ENCODE results near the gene TNRC6B.

Gene TNRC6B

GRCh38 chr22:40177738-40178416 lies at the start of gene TNRC6B:
Gene TNRC6B, plus strand, starts transcription at chr22:40177925. Its CDS starts 211 bp downstream, at chr22:40178136.
- peak within 1 kb of the TSS; percentile 99 for H3K4me3 ChIP-seq (ENCODE audit: low read depth, low read length)
- TF ChIP-seq POLR2A (IDR thresholded peaks at IDR 0.05; ENCODE audit: extremely low read depth, insufficient read length) (peak; percentile 79), MAX (IDR thresholded peaks at IDR 0.05; ENCODE audit: low read depth, low read length) (peak; percentile 63), CTCF (IDR thresholded peaks at IDR 0.05; ENCODE audit: low read depth, low read length) (no peak)
- peak; percentile 96 for DNase-seq (ENCODE audit: low read depth)

- TF ChIP-seq POLR2A (IDR thresholded peaks at IDR 0.05; ENCODE audit: extremely low read depth, insufficient read length): no peak
- peak; percentile 7 for DNase-seq (ENCODE audit: low read depth)
- H3K4me3 ChIP-seq (ENCODE audit: low read depth, low read length): no peak overlapping the region
Measured at GRCh38 chr22:40128989-40129388, 48.7 kb upstream of the TNRC6B start.

GRCh38 chr22:40137132-40137531 lies 40.6 kb upstream of the TNRC6B start:
- TF ChIP-seq MAX (IDR thresholded peaks at IDR 0.05; ENCODE audit: low read depth, low read length) (no peak), POLR2A (IDR thresholded peaks at IDR 0.05; ENCODE audit: extremely low read depth, insufficient read length) (no peak), CTCF (IDR thresholded peaks at IDR 0.05; ENCODE audit: low read depth, low read length) (no peak), MYC (IDR thresholded peaks at IDR 0.05; ENCODE audit: low read depth, low read length) (no peak)
- no peak for DNase-seq (ENCODE audit: low read depth)

GRCh38 chr22:40138866-40139265 lies 38.9 kb upstream of the TNRC6B start:
- DNase-seq (ENCODE audit: low read depth): no peak

More at GRCh38 chr22:40137132-40137531, 40.6 kb upstream of the TNRC6B start:
- H3K4me3 ChIP-seq (ENCODE audit: low read depth, low read length): no peak overlapping the region

GRCh38 chr22:40147388-40148176 lies 30.1 kb upstream of the TNRC6B start:
- no peak overlapping the region for H3K4me3 ChIP-seq (ENCODE audit: low read depth, low read length)
- TF ChIP-seq POLR2A (IDR thresholded peaks at IDR 0.05; ENCODE audit: extremely low read depth, insufficient read length) (no peak), MYC (IDR thresholded peaks at IDR 0.05; ENCODE audit: low read depth, low read length) (no peak), MAX (IDR thresholded peaks at IDR 0.05; ENCODE audit: low read depth, low read length) (no peak), CTCF (IDR thresholded peaks at IDR 0.05; ENCODE audit: low read depth, low read length) (no peak)
- DNase-seq (ENCODE audit: low read depth): no peak

More at GRCh38 chr22:40138866-40139265, 38.9 kb upstream of the TNRC6B start:
- no peak overlapping the region for H3K4me3 ChIP-seq (ENCODE audit: low read depth, low read length)
- TF ChIP-seq POLR2A (IDR thresholded peaks at IDR 0.05; ENCODE audit: extremely low read depth, insufficient read length) (no peak), CTCF (IDR thresholded peaks at IDR 0.05; ENCODE audit: low read depth, low read length) (no peak), MAX (IDR thresholded peaks at IDR 0.05; ENCODE audit: low read depth, low read length) (no peak), MYC (IDR thresholded peaks at IDR 0.05; ENCODE audit: low read depth, low read length) (no peak)

- DNase-seq (ENCODE audit: low read depth): no peak
- H3K4me3 ChIP-seq (ENCODE audit: low read depth, low read length): no peak overlapping the region
- no peak for TF ChIP-seq CTCF (IDR thresholded peaks at IDR 0.05; ENCODE audit: low read depth, low read length)
- no peak for TF ChIP-seq MYC (IDR thresholded peaks at IDR 0.05; ENCODE audit: low read depth, low read length)
- no peak for TF ChIP-seq MAX (IDR thresholded peaks at IDR 0.05; ENCODE audit: low read depth, low read length)
- no peak for TF ChIP-seq POLR2A (IDR thresholded peaks at IDR 0.05; ENCODE audit: extremely low read depth, insufficient read length)
Measured at GRCh38 chr22:40153192-40153591, 24.5 kb upstream of the TNRC6B start.
